Stimulated activated CD8-positive, alpha-beta memory T cell treated with anti-CD3 and anti-CD28 coated beads, Interleukin-2, amount 100 ng/mL, for 1 hour (primary cell): ENCODE results near the gene GAB4.

ENCODE experiments used
- DNase-seq, 2 donors: peaks; one replicate each; pipeline ENCODE4 v3.0.0-alpha.2; 2020; ENCODE audit warnings: low read depth in 2 of 2

GAB4 gene

DNA sequence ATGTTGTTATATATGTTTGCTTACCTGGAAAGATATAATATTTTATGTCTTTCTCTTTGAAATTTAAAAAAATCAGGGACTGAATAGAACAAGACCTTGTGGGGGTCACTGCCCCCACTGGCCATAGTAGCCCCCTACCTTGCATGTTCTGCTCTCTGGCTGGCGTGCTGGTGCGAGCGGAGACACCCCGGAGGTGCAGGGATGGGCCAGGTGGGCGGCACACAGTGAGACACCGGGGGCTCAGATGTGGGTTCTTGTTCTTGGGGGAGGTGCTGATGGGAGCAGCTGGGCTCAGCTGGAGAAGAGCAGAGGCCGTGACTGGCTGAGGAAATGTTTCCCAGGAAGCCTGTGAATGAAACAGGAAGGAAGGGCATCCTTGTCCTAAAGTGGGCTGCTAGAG, 20.2 kb downstream of the GAB4 start:
- no peak for DNase-seq

DNA sequence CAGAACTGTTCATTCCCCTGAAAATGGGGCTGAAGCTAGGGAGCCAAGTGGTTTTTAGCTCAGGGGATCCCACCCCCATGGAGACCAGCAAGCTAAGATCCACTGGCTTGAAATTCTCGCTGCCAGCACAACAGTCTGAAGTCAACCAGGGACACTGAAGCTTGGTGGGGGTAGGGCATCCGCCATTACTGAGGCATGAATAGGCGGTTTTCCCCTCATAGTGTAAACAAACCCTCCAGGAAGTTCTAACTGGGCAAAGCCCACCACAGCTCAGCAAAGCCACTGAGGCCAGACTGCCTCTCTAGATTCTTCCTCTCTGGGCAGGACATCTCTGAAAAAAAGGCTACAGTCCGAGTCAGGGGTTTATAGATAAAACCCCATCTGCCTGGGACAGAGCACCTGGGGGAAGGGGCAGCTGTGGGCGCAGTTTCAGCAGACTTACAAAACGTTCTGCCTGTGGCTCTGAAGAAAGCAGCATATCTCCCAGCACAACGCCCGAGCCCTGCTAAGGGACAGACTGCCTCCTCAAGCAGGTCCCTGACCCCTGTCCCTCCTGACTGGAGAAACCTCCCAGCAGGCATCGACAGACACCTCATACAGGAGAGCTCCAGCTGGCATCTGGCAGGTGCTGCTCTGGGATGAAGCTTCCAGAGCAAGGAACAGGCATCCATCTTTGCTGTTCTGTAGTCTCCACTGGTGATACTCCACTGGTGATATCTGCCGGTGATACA, 32.7 kb downstream of the GAB4 start:
- no peak for DNase-seq

DNA sequence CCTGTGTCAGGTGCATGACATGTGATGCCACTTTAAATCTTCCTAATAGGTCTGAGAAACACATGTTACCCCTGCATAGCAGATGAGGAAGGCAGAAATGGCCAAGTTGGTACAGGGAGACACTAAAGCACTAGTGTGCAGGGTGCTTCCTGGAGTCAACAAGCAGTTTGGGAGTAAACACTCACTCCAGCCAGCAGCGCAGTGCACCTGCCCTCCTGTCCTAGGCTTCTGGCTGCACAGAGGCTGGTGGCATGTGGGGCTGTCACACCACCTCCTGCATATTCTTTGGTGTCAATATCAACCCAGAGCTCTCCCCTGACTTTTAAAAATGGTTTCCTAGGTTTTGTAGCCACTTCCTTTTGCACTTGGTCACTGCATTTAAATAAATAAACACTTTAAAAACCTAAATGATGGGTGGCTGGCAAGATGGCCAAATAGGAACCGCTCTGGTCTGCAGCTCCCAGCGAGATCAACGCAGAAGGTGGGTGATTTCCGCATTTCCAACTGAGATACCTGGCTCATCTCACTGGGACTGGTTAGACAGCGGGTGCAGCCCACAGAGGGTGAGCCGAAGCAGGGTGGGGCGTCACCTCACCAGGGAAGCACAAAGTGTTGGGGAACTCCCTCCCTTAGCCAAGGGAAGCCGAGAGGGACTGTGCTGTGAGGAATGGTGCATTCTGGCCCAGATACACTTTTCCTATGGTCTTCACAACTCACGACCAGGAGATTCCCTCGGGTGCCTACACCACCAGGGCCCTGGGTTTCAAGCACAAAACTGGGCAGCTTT, 33.5 kb downstream of the GAB4 start:
- no peak for DNase-seq

DNA sequence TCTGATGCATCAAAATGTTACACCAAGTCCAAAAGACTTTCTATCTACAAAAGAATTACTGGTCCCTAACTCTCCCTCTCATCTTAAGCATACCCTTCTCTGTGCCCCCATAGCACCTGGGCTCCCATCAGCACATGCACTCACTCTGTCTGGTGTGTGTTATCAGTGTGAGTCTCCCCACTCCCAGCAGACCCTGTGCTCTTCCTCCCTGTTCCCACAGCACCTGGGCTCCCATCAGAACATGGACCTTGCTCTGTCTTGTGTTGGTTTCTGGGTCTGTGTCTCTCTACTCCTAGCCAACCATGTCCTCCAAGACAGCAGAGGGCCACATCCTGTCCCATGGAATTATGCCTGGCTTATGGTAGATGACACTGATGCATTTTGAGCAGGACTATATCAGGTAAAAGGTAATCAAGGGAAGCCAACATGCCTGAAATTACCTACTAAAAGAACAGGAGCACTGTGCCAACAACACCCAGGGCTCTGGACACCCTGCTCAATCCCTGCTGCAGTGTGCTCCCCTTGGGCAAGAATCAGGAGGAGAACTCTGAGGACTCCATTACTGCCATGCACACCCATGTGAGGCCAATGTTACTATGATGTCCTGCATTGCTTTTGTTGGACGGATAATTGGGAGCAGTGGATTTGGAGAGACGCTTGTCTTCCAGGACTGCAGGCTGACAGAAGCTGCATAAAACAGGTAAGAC, 34.3 kb downstream of the GAB4 start:
- no peak for DNase-seq

DNA sequence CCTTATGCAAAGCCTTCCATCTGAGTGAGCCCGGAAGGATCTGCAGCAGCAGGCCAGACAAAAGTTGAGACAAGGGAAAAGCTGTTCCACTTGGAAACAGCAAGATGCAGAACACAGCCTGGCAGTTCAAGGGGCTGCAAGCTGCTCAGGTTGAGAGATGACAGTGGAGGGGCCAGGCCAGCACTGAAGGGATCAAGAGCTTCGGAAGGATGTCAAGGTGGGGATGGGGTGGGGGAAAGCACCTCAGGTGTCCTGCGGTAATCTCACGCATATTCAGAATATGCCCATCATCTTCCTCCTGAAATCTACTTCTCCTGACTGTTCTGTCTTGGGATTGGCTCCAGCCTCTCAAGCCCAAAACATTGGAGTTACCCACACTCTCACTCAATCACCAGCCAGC, 35.7 kb downstream of the GAB4 start:
- DNase-seq: no peak

DNA sequence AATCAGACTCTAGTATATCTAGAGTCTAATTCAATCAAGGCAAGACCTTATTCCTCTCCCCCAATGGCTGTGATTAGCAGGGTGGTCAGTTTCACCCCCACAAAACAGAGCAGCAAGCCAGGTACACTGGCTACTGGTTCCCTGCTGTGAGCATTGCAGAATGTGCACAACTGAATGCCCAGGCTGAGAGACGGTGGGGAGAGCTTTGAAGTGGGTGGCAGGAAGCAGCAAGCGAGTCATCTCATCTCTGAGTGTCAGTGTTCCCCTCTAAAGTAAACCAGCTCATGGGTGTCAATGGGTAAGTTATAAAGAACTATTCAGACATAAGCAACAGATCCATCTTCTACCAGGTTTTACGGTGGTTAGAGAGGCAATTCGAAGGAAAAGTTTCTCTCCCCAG, 37.6 kb downstream of the GAB4 start:
- DNase-seq: no peak

DNA sequence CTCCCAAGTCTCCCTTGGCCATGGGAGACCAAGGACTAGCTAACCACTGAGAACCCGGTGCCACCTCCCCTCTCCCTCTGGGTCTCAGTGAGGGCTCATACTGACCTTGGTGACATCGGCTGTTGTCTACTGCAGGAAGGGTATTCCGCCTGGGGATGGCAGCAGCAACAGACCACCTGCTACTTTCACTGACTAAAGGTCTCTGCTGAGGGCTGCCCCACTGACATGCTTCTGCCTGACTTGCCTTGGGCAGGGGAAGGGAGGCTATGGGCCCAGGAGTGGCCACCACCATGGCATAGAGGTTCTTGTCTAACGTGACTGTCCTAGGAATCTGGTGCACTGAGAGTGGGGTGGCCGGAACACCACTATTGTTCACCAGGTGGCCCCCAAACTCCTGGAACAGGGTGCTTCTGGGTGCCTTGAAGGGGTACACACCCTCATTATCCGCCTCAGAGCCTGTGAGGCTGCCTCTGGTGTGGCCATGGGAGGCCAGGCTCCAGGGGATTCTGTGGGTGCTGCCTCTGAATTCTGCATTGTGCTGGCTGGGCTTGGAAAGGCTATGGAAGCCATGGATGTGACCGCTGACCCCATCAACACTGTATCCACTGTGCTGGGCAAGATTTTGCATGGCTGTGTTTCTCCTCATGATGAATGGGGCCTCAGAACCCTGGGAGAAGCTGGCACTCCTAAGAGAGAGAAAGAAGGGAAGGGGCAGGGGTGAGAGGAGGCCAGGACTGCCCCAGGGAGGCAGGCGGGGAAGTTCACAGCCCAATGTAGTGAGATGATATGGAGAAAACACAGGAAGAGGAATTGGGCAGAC, 38.3 kb downstream of the GAB4 start:
- no peak for DNase-seq

DNA sequence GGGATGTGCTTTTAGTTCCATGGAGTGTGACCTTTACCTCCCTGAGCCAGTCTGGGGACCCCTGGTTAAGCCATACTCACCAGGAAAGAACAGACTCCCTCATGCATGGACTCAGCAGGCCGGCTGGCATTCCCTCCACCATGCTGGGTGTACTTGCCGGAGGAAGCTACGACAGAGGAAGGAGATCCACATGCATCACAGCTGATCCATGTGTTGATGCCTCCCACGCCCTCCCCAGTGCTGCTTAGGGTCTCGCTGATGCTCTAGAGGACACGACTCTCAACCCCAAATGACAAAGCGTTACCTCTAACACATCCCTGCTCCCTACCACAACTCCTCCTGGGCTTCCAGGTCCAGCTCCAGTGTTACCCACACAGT, 39.8 kb downstream of the GAB4 start:
- no peak for DNase-seq

DNA sequence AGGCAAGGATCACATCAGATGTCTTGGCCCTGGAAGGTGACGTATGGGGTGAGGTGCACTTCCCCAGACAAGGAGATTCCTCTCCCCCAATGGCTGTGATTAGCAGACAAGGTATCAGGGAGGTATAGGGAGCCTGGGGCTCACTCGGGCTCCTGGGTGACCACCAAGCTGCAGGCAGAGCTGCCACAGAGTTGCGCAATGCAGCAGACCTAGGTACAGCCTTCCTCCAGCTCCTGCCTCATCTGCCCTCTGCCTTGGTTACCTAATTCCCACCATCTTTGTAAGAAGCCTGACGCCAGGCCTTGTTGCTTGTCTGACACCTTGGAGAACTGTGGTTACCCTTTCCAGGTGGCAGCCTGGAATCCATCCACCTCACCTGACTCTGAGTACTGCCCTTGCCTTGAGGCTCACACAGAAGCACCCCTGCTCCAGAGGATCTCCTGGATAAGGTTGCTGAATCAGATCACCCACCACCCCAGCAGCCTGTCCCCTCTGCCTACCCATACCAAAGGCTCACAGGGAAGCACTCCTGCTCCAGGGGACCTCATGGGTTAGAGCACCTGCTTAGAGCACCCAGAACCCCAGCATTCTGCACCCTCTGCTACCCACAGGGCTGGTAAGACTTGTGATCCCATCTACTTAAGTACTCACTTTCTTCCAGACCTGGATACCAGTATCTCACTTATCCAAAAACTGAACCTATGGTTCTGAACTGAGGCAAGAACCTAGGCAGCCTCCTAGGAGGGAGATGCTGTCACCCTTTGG, 40.4 kb downstream of the GAB4 start:
- DNase-seq: no peak

DNA sequence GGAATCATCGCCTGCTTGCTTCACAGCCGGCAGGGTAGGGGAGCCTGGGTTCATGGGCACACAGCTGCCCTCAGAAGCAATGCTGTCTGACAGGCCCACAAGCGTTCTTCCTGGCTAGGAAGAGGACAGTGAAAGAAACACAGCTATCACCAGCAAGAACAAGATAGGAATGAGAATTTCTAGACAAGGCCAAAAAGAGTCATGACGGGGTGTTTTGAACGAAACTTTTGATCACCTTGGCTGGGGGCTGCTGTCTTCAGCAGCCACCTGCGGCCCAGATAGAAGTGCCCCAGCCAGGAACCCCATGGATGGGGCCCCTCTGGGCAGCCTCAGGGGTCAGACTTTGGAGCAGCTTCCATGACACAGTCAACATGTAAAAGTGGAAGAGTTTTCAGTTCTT, 41.8 kb downstream of the GAB4 start:
- no peak for DNase-seq

DNA sequence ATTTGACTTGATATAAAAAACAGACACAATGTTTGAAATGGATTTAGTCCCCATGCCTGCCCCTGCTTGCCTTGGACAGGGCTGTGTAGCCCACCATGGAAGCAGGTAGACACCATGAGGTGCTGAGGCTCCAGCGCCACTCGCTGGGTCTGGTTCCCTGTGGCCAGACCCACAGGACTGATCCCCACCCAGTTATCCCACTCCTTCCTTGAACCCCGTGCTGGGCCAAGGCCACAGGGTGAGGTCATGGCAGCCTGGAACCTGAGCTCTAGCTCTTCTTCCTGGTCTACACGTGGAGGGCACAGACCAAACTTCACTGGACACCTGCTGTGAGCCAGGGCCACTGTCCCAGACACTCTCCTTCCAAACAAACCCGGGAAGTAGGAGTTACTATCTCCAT, 42.5 kb downstream of the GAB4 start:
- no peak for DNase-seq

DNA sequence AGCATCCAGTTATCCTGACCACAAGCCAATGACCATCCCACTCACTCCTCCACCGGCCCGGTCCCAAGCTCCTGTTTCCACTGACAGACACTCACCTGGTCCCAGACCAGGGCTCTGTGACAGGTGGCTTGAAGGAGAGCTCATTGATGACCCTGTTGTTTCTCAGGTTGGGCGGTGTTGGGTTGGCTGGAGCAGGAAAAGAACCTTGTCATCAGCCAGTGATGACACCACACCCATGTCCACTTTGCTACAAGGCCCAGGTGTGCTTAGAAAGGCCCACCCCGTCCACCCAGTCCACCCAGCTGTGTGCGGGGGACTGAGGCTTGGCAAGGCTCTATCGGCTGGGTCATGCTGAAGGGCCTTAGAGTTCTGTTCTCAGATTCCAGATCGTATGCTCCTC, 42.9 kb downstream of the GAB4 start:
- no peak for DNase-seq

DNA sequence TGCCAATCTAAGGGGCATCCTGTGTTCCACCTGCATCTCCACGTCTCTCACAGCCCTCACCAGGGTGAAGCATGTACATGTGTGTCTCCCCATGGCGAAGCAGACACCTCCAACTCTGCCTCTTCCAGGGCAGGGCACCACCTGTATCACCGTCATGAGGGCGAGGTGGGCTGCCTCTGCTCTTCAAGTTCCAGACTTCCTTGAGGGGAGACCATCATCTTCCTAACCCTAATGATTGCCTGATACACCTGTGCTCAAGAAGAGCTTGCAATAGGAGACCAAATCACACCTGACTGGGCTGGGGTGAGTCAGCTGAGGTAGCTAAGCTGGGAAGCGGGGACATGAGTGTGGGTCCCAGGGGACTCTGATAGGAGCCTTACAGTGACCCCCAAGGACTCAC, 43.7 kb downstream of the GAB4 start:
- no peak for DNase-seq

DNA sequence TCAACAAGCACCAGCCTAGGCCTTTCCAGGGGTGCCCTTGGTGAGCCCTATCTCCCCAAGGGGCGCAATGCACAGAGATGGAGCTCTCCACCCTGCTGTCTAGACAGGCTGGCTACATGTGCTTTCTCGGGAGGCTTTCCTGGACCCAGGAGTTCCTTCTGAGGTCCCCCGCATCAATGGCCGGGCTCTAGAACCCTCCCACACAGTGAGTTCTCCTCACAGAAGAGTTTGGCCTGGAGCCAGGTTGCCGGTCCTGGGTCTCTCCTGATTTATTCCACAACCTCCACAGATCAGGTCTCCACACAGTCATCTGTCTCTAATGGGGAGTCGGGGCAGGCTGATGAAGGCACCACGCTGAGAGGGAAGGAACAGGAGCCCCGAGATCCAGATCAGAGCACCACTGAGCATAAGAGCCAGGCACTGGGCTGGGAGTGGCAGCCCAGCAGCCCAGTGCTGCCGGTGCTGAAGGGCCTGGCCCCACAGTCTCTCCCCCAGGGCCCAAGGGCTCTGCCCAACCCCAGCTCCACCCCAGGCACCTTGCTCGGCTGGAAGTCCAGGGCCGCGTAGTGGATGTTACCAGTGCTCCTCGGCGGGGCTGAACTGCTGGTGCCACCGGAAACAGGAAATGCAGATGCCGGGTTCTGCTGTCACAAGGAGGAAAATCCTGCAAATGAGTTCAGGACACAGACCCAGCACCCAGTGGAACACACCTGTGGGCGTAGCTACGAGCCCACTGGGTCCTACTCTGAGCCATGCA, 44.7 kb downstream of the GAB4 start:
- DNase-seq: no peak

DNA sequence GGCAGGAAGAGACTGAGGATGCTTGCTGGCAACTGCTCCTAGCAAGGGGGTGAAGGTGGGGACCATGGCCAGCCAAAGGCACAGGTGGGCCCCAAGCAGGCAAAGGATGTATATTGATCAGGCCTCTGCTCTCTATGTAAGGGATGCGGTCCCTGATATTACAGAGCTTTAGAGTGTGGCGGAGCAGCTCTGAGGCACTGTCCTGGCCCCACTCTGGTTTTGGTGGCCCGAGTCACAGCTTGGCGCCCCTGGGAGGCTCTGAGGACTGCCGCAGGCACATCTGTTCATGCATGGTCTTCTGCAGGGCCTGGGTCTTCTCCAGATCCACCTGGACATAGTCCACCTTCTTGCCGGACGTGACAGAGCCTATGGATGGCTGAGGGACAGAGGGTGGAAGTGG, 45.5 kb downstream of the GAB4 start:
- no peak for DNase-seq

DNA sequence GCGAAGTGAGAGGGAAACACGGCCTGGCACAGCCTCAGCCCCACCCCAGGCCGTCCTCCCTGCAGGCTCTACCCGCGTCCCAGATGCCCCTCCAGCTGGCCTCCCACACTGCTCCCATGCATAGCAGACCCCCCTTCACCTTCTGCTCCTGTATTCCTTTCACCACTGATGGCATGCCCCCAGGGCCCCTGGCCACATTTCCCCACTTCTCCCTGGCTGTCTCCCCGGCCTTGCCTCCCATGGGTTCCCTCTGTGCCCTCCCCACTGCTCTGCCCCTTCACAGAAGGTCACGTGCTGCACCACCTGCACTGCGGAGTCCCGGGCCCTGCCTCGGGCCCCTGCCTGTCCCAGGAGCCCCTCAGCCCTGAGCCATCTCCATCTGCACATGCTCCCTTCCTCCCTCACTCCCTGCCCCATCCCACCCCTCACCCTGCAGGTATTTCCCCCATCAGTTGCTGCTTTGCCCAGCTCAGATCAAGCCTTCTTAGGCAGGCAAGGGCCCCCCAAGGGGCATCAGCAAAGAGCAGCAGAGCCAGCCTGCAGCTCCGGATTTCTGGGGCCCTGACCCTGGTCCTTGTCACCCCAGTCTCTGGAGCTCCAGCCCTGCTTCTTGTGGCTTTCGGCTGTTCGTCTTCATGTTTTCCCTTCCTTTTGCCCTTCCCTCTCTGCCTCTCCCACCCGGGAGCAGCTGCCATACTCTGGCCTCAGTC, 46.4 kb downstream of the GAB4 start:
- DNase-seq: no peak

DNA sequence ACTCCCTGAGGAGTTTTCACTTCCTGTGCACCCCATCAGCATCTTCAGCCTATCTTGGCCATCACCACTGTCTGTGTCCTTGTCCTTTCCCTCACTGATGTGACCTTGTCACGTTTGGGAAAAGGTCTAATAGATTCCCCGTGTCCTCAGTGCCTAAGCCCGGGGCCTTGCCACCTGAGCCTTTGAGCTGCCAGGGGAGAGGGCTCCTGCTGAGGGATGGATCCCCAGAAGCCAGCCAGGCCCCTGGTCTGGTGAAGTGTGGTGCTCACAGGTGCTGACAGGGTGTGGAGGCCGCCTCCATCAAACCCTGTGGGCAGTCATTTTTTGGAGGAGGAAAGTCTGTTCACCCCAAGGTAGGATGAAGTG, 47.2 kb downstream of the GAB4 start:
- DNase-seq: no peak

DNA sequence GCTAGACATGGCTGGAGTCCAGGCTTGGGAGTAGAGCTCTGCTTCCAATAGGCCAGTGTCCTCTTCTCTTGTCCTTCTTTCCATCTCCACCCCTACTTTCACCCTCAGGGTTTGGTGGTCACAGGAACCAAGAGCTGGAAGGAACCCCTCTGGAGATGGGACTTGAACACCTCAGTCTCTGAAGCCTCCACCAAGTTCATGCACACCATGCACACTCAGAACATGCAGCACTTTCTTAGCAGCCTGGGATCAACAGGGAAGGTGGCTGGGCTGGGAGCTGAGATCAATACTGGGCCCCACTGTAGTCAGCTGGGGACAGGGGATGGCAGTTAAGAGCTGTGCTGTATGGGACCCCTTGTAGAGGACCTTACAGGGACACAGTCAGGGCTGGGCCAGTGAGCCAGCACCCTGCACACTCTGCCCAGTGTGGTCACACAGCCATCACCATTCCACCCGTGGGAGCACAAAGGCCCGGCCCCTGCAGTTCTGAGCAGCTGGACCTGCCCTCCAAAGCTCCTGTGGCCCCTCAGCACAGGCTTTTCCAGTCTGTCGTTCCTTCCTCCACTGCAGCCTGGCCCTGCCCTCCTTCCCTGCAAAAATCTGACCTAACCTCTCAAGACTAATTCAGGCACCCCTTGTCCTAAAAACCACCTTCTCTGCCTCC, 47.7 kb downstream of the GAB4 start:
- DNase-seq: no peak

DNA sequence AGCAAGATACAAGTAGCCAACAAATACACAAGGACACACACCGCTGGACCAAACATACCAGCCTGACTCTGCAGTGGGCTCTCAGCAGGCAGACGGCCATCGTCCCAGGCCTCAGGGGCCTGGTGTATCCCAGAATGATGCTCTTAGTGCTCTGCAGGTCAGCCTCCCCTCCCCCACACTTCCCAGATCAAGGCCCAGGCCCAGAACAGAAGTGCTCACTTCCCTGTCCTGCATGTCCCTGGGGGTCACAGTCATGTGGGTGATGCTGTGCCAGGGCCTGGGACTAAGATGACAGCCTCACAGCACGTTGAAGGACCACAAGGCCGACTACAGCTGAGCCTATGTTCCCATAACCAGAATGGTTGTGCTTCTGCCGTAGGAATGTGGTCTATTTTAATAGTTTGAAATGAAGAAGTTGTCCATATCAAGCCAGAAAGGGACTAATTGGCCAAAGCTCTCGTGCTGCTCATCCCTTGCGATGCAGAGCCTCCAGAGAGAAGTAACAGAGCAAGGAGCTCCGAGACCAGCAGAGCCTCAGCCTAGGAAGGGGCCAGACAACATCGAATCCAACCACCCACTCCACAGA, 48.6 kb downstream of the GAB4 start:
- DNase-seq: no peak
